GM18951 (cell line): ENCODE data around the gene E4F1.

ENCODE experiments used
- POLR2A ChIP-seq: IDR thresholded peaks from 4 replicates; pipeline ENCODE4 v1.6.1; 2011; ENCODE audit warnings: mild to moderate bottlenecking; ENCODE audit not compliant: insufficient read length, insufficient read depth; ENCODE audit errors: extremely low read depth
- in situ Hi-C: fragments of 300-500 bp; cut with MboI; formaldehyde crosslinking; loops from one replicate; pipeline ENCODE4 v1.12.0; 2022; ENCODE audit warnings: low sequenced_read_pairs, mixed read lengths, inconsistent platforms; ENCODE audit not compliant: unreplicated experiment

The E4F1 gene

GRCh38 chr16:2277466-2278271 is 54.3 kb downstream of the E4F1 start:
- in situ Hi-C loops: no loop called here
- TF ChIP-seq POLR2A: no peak

GRCh38 chr16:2278272-2278608 is 54.8 kb downstream of the E4F1 start:
- no peak for TF ChIP-seq POLR2A
- in situ Hi-C loops: no loop called here

- in situ Hi-C loops: no loop called here
- TF ChIP-seq POLR2A: no peak
Observed at GRCh38 chr16:2278956-2279800, 55.8 kb downstream of the E4F1 start.

- TF ChIP-seq POLR2A: no peak
- in situ Hi-C loops: no loop called here
Observed at GRCh38 chr16:2280461-2280860, 57.1 kb downstream of the E4F1 start.

GRCh38 chr16:2280981-2281542 is 57.7 kb downstream of the E4F1 start:
- in situ Hi-C loops: no loop called here
- TF ChIP-seq POLR2A: no peak

GRCh38 chr16:2282262-2282661 is 58.9 kb downstream of the E4F1 start:
- TF ChIP-seq POLR2A: no peak
- in situ Hi-C loops: no loop called here

GRCh38 chr16:2282866-2283555 is 59.6 kb downstream of the E4F1 start:
- TF ChIP-seq POLR2A: no peak
- in situ Hi-C loops: no loop called here

- in situ Hi-C loops: no loop called here
- TF ChIP-seq POLR2A: no peak
Observed at GRCh38 chr16:2284001-2284770, 60.8 kb downstream of the E4F1 start.

- in situ Hi-C loops: no loop called here
- TF ChIP-seq POLR2A: no peak
Observed at GRCh38 chr16:2284797-2285576, 61.6 kb downstream of the E4F1 start.
